OCI-LY7 (cell line): ENCODE results near the gene SASH1.

Experiments
- CTCF ChIP-seq: fragments of 200-600 bp; sonication (generic); conservative IDR thresholded peaks from 2 replicates; pipeline ENCODE4 v1.5.1; 2014; ENCODE audit warnings: mild to moderate bottlenecking, antibody characterized with exemption, low read length, moderate library complexity, mixed read lengths
- EZH2phosphoT487 ChIP-seq: fragments of 200-600 bp; sonication (generic); IDR thresholded peaks from 2 replicates; pipeline ENCODE4 v1.6.1; 2018; ENCODE audit warnings: low read depth, borderline replicate concordance, mild to moderate bottlenecking, mixed run types, antibody characterized with exemption, low read length, moderate library complexity, mixed read lengths

GRCh38 chr6:148429423-148429822 lies 86.8 kb downstream of the SASH1 start:
- TF ChIP-seq CTCF (no peak), EZH2phosphoT487 (no peak)
